MCF 10A (cell line): ENCODE measurements around the gene CAMTA1. TPM values are rescaled to one million over a fixed set of nuclear protein-coding genes. Genes with fewer than 3 reads are reported as not detected.

Source experiments
- BruUV-seq: library from RNA; stranded (reverse); fragments of 400-500 nt; replicated peaks from 2 replicates; lab custom pipeline; 2021; lab: Mats Ljungman, UMichigan
- CTCF ChIA-PET: fragments of 300-600 bp; sonication (Branson Sonifier 250); formaldehyde crosslinking; extraction: SDS; loops from one replicate; lab custom pipeline; 2021; ENCODE audit warnings: antibody characterized with exemption, inconsistent platforms; lab: Yijun Ruan, JAX
- POLR2A ChIA-PET: fragments of 300-600, 350-650 bp; sonication (Branson Sonifier 250); formaldehyde crosslinking; extraction: SDS; loops from one replicate; lab custom pipeline; 2020; ENCODE audit warnings: antibody characterized with exemption, inconsistent platforms; lab: Yijun Ruan, JAX
- DNase-seq: peaks from one replicate; pipeline ENCODE4 v3.0.0-alpha.2; 2018; ENCODE audit not compliant: unreplicated experiment
- H3K27ac Mint-ChIP-seq: one replicate; pipeline ENCODE4 v1.8.0; 2022; ENCODE audit warnings: mild to moderate bottlenecking, low read depth, mixed read lengths; ENCODE audit not compliant: unreplicated experiment
- H3K27me3 Mint-ChIP-seq: one replicate; pipeline ENCODE4 v1.8.0; 2022; ENCODE audit warnings: mixed read lengths; ENCODE audit not compliant: insufficient read depth, unreplicated experiment
- H3K36me3 Mint-ChIP-seq: one replicate; pipeline ENCODE4 v1.8.0; 2022; ENCODE audit warnings: mild to moderate bottlenecking, moderate library complexity, mixed read lengths; ENCODE audit not compliant: insufficient read depth, unreplicated experiment
- H3K4me1 Mint-ChIP-seq: one replicate; pipeline ENCODE4 v1.8.0; 2022; ENCODE audit warnings: mixed read lengths; ENCODE audit not compliant: insufficient read depth, unreplicated experiment
- H3K4me3 Mint-ChIP-seq: one replicate; pipeline ENCODE4 v1.8.0; 2022; ENCODE audit warnings: mild to moderate bottlenecking, moderate library complexity, mixed read lengths; ENCODE audit not compliant: unreplicated experiment
- H3K9me3 Mint-ChIP-seq: one replicate; pipeline ENCODE4 v1.8.0; 2022; ENCODE audit warnings: mixed read lengths; ENCODE audit not compliant: unreplicated experiment
- CTCF ChIP-seq: fragments of 200-600 bp; IDR thresholded peaks from one replicate; pipeline ENCODE4 v1.8.0; 2022; ENCODE audit warnings: antibody characterized with exemption, mild to moderate bottlenecking; ENCODE audit not compliant: unreplicated experiment
- intact Hi-C: fragments of 100-400 bp; cut with micrococcal nuclease; formaldehyde crosslinking; loops from 2 replicates; pipeline ENCODE4 v1.14.1; 2022
- total RNA-seq: library from RNA; stranded (reverse); gene quantifications from 2 replicates; pipeline ENCODE4 v1.2.3, GENCODE V29; 2022

The CAMTA1 gene
- total RNA-seq, 1 experiment from 2014 or later: 74.1 TPM

- no peak overlapping the region for H3K4me3 Mint-ChIP-seq
- no TSS peak for BruUV-seq
- no peaks in the 10 kb centered on the region for H3K9me3 Mint-ChIP-seq
- H3K27me3 Mint-ChIP-seq: peaks cover 11% of the 10 kb centered on the region
- intact Hi-C loops: no loop called here
- no peak for DNase-seq
- ChIA-PET CTCF (no interaction called here), POLR2A (interaction anchor here (0.7 to 1.3 kb wide), 2 partner anchors 11 to 699 kb away, joined by 3 read pairs; no protein-coding TSS in a partner anchor)
- H3K27ac Mint-ChIP-seq: no peak overlapping the region
- no peaks in the 10 kb centered on the region for H3K4me1 Mint-ChIP-seq
- TF ChIP-seq CTCF: no peak
- peaks cover 6% of the 10 kb centered on the region for H3K36me3 Mint-ChIP-seq
Observed at GRCh38 chr1:6906783-6907182, 121.5 kb downstream of the CAMTA1 start.

DNA sequence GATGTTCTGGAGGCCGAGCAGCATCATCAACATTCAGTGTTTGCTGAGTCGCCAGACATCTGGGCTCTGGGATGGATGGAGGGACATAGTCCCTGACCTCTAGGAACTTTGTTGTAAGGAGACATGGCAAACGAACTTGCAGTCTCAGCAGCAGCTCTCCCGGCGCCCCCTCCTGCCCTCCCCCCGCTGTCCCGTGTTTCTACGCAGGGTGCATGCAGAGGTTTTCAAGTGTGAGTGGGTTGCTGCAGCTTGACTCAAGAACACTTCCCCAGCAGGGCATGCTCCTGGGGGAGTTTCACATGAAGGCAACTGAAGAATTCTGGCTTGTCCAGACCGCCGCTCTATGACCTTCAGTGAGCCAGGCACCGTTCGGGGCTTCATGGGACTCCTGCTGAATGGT lies 121.9 kb downstream of the CAMTA1 start:
- H3K4me1 Mint-ChIP-seq: no peaks in the 10 kb centered on the region
- H3K9me3 Mint-ChIP-seq: no peaks in the 10 kb centered on the region
- ChIA-PET POLR2A (interaction anchor here (1.3 kb wide), 1 partner anchor 11 kb away, joined by 3 read pairs; no protein-coding TSS in a partner anchor), CTCF (no interaction called here)
- H3K4me3 Mint-ChIP-seq: no peak overlapping the region
- no peak for DNase-seq
- TF ChIP-seq CTCF: no peak
- H3K27ac Mint-ChIP-seq: no peak overlapping the region
- H3K36me3 Mint-ChIP-seq: peaks cover 6% of the 10 kb centered on the region
- no TSS peak for BruUV-seq
- intact Hi-C loops: no loop called here
- H3K27me3 Mint-ChIP-seq: peaks cover 11% of the 10 kb centered on the region

- DNase-seq: no peak
- ChIA-PET CTCF (interaction anchor here (0.7 kb wide), 1 partner anchor 17 kb away, joined by 3 read pairs; no protein-coding TSS in a partner anchor), POLR2A (no interaction called here)
- Mint-ChIP-seq H3K36me3 (peaks cover 6% of the 10 kb centered on the region), H3K27me3 (peaks cover 11% of the 10 kb centered on the region), H3K9me3 (no peaks in the 10 kb centered on the region), H3K4me3 (no peak overlapping the region), H3K4me1 (no peaks in the 10 kb centered on the region), H3K27ac (no peak overlapping the region)
- TF ChIP-seq CTCF: no peak
- intact Hi-C loops: no loop called here
- BruUV-seq: no TSS peak
Observed at GRCh38 chr1:6907676-6908434, 122.6 kb downstream of the CAMTA1 start.

GRCh38 chr1:6909401-6909800 lies 124.1 kb downstream of the CAMTA1 start:
- TF ChIP-seq CTCF: no peak
- no peak overlapping the region for H3K4me3 Mint-ChIP-seq
- no TSS peak for BruUV-seq
- DNase-seq: no peak
- H3K27ac Mint-ChIP-seq: no peak overlapping the region
- H3K27me3 Mint-ChIP-seq: peaks cover 22% of the 10 kb centered on the region
- ChIA-PET POLR2A (no interaction called here), CTCF (interaction anchor here (1.1 kb wide), 1 partner anchor 12 kb away, joined by 3 read pairs; no protein-coding TSS in a partner anchor)
- H3K4me1 Mint-ChIP-seq: no peaks in the 10 kb centered on the region
- peaks cover 6% of the 10 kb centered on the region for H3K36me3 Mint-ChIP-seq
- intact Hi-C loops: no loop called here
- peaks cover 7% of the 10 kb centered on the region for H3K9me3 Mint-ChIP-seq
